Keratinocyte (primary cell): ENCODE results near the gene NELL1. TPM values are rescaled to one million over a fixed set of nuclear protein-coding genes. Genes with fewer than 3 reads are reported as not detected.

Experiments used
- DNase-seq: peaks from one replicate; pipeline ENCODE4 v3.0.0-alpha.2; 2011; ENCODE audit warnings: low read depth, missing footprints, low spot score
- FAIRE-seq: peaks from 2 replicates; lab custom pipeline; 2011; peaks lifted over from hg19 to GRCh38; lab: Jason Lieb, UNC
- H2AFZ ChIP-seq: 2 replicates; pipeline ENCODE4 v1.6.0; 2012; ENCODE audit warnings: low read length, control low read depth, inconsistent platforms; ENCODE audit not compliant: control insufficient read depth
- H3K27ac ChIP-seq: 2 replicates; pipeline ENCODE4 v1.5.1; 2011; ENCODE audit warnings: low read length; ENCODE audit not compliant: control insufficient read depth, insufficient read depth
- H3K27me3 ChIP-seq: 3 replicates; pipeline ENCODE4 v1.6.0; 2011; ENCODE audit warnings: low read length; ENCODE audit not compliant: control insufficient read depth, insufficient read depth; ENCODE audit errors: extremely low read depth
- H3K36me3 ChIP-seq, 2 experiments: 2 replicates in 1 of 2; 3 replicates in 1 of 2; pipeline ENCODE4 v1.5.1; 2011; ENCODE audit warnings: low read length in 2 of 2, mild to moderate bottlenecking in 1 of 2; ENCODE audit not compliant: control insufficient read depth in 2 of 2, insufficient read depth in 2 of 2; ENCODE audit errors: extremely low read depth in 1 of 2
- H3K4me1 ChIP-seq: 3 replicates; pipeline ENCODE4 v1.5.1; 2011; ENCODE audit warnings: low read length; ENCODE audit not compliant: control insufficient read depth, insufficient read depth; ENCODE audit errors: extremely low read depth
- H3K4me2 ChIP-seq: 3 replicates; pipeline ENCODE4 v1.6.0; 2011; ENCODE audit warnings: low read depth, low read length; ENCODE audit not compliant: control insufficient read depth, insufficient read depth; ENCODE audit errors: extremely low read depth
- H3K4me3 ChIP-seq, 3 experiments: fragments of 200-600 bp in 1 of 3; sonication (generic) in 1 of 3; 2 replicates in 2 of 3; 3 replicates in 1 of 3; pipeline ENCODE4 v1.5.1; 2011 to 2016; ENCODE audit warnings: low read length in 3 of 3, mild to moderate bottlenecking in 3 of 3, control low read depth in 2 of 3, inconsistent platforms in 1 of 3, low read depth in 1 of 3, mixed read lengths in 1 of 3, mixed run types in 1 of 3, moderate library complexity in 1 of 3; ENCODE audit not compliant: control insufficient read depth in 2 of 3, insufficient read depth in 2 of 3; ENCODE audit errors: extremely low read depth in 1 of 3
- H3K79me2 ChIP-seq: 2 replicates; pipeline ENCODE4 v1.6.0; 2012; ENCODE audit warnings: low read length; ENCODE audit not compliant: control insufficient read depth, insufficient read depth
- H3K9ac ChIP-seq: 3 replicates; pipeline ENCODE4 v1.6.0; 2011; ENCODE audit warnings: low read length; ENCODE audit not compliant: control insufficient read depth, insufficient read depth; ENCODE audit errors: extremely low read depth
- H3K9me1 ChIP-seq: 3 replicates; pipeline ENCODE4 v1.6.0; 2011; ENCODE audit warnings: low read length; ENCODE audit not compliant: control insufficient read depth, insufficient read depth; ENCODE audit errors: extremely low read depth
- H3K9me3 ChIP-seq: 2 replicates; pipeline ENCODE4 v1.5.1; 2012; ENCODE audit warnings: low read depth, low read length; ENCODE audit not compliant: control insufficient read depth
- H4K20me1 ChIP-seq: 3 replicates; pipeline ENCODE4 v1.6.0; 2011; ENCODE audit warnings: low read length; ENCODE audit not compliant: control insufficient read depth, insufficient read depth; ENCODE audit errors: extremely low read depth
- CTCF ChIP-seq, 3 experiments: IDR thresholded peaks in 1 of 3; conservative IDR thresholded peaks in 1 of 3; optimal IDR thresholded peaks in 1 of 3; 2 replicates in 2 of 3; 3 replicates in 1 of 3; pipeline versions ENCODE3 to v1.5.1; 2011; ENCODE audit warnings: low read length in 3 of 3, mild to moderate bottlenecking in 3 of 3, moderate library complexity in 2 of 3, control low read depth in 1 of 3, inconsistent platforms in 1 of 3; ENCODE audit not compliant: insufficient read depth in 2 of 3; ENCODE audit errors: extremely low read depth in 1 of 3
- EZH2 ChIP-seq: IDR thresholded peaks from one replicate; pipeline ENCODE4 v1.6.1; 2012; ENCODE audit warnings: inconsistent platforms, mild to moderate bottlenecking, low read length, moderate library complexity
- dilution Hi-C: fragments of 300-500 bp; cut with MboI; formaldehyde crosslinking; loops from one replicate; pipeline ENCODE4 v1.7.0; 2020; ENCODE audit warnings: low sequenced_read_pairs; ENCODE audit not compliant: extremely low pct_ligation_motif_present
- polyA plus RNA-seq, 5 experiments: library from polyadenylated mRNA; depleted of rRNA in 3 of 5; stranded (reverse) in 3 of 5; stranded (forward) in 1 of 5; unstranded in 1 of 5; fragments of >200 nt; gene quantifications; 1 replicate in 1 of 5; 2 replicates in 3 of 5; 3 replicates in 1 of 5; pipeline versions ENCODE4 v1.2.1 to v1.2.3, GENCODE V29; 2011 to 2012; ENCODE audit warnings: missing spikeins in 2 of 5, low read depth in 1 of 5, low replicate concordance in 1 of 5

NELL1 gene
- polyA plus RNA-seq, 1 donor (not counting 4 experiments of a cell fraction or from before 2014, with no cell fraction given), result not detected

GRCh38 chr11:20881328-20882079, 212.1 kb downstream of the NELL1 start:
- Histone ChIP-seq H2AFZ (no peak overlapping the region), H3K36me3 (no peaks in the 10 kb centered on the region), H3K9me3 (no peaks in the 10 kb centered on the region), H3K4me2 (no peak overlapping the region), H3K27me3 (no peaks in the 10 kb centered on the region), H3K4me3 (no peak overlapping the region), H3K4me1 (no peaks in the 10 kb centered on the region), H4K20me1 (no peaks in the 10 kb centered on the region), H3K9ac (no peak overlapping the region), H3K27ac (no peak overlapping the region), H3K9me1 (no peaks in the 10 kb centered on the region), H3K79me2 (no peaks in the 10 kb centered on the region)
- DNase-seq (no peak), FAIRE-seq (no peak)
- dilution Hi-C loops, result no loop called here
- no peak for TF ChIP-seq EZH2
- no peak for TF ChIP-seq CTCF (optimal IDR thresholded peaks at IDR 0.05 in 1 of 3, IDR thresholded peaks at IDR 0.05 in 1 of 3, conservative IDR thresholded peaks at IDR 0.05 in 1 of 3; ENCODE audit: extremely low read depth in 1 of 3, insufficient read depth in 2 of 3, low read length in 3 of 3)

- no peaks in the 10 kb centered on the region for H3K9me1 ChIP-seq
- H3K4me3 ChIP-seq, result no peak overlapping the region
- DNase-seq (no peak), FAIRE-seq (no peak)
- no peaks in the 10 kb centered on the region for H3K9me3 ChIP-seq
- dilution Hi-C loops, result no loop called here
- no peak overlapping the region for H3K9ac ChIP-seq
- H3K27me3 ChIP-seq, result no peaks in the 10 kb centered on the region
- no peaks in the 10 kb centered on the region for H3K36me3 ChIP-seq
- no peaks in the 10 kb centered on the region for H3K79me2 ChIP-seq
- H4K20me1 ChIP-seq, result no peaks in the 10 kb centered on the region
- no peak overlapping the region for H3K4me2 ChIP-seq
- no peak overlapping the region for H2AFZ ChIP-seq
- no peaks in the 10 kb centered on the region for H3K4me1 ChIP-seq
- TF ChIP-seq EZH2 (no peak), CTCF (optimal IDR thresholded peaks at IDR 0.05 in 1 of 3, IDR thresholded peaks at IDR 0.05 in 1 of 3, conservative IDR thresholded peaks at IDR 0.05 in 1 of 3; ENCODE audit: extremely low read depth in 1 of 3, insufficient read depth in 2 of 3, low read length in 3 of 3) (no peak)
- no peak overlapping the region for H3K27ac ChIP-seq
Observed at GRCh38 chr11:20887137-20887536, 217.8 kb downstream of the NELL1 start.
